Heart left ventricle (tissue), 16 donors: ENCODE data around the gene GFY. TPM values are rescaled to one million over a fixed set of nuclear protein-coding genes. Genes with fewer than 3 reads are reported as not detected.

Experiments used
- ATAC-seq, 4 donors: fragments of 200-7000 bp; cut with Tn5 transposase; one replicate each; pipeline ENCODE4 v1.9.1; 2020 to 2022; ENCODE audit warnings: moderate library complexity in 4 of 4, mild to moderate bottlenecking in 3 of 4, moderate number of reproducible peaks in 1 of 4
- DNase-seq, 5 donors: peaks; one replicate each; pipeline ENCODE4 v3.0.0-alpha.2; 2020
- H3K27ac ChIP-seq, 12 donors: fragments of 200-600 bp; sonication (generic) in 4 of 12; one replicate each; pipeline versions ENCODE4 v1.5.0 to v1.8.0; 2016 to 2022; ENCODE audit warnings: mild to moderate bottlenecking in 2 of 12
- H3K27me3 ChIP-seq, 9 donors: fragments of 200-600 bp; sonication (generic) in 2 of 9; one replicate each; pipeline versions ENCODE4 v1.5.1 to v1.8.0; 2016 to 2022; ENCODE audit warnings: mild to moderate bottlenecking in 3 of 9
- H3K36me3 ChIP-seq, 9 donors: fragments of 200-600 bp; sonication (generic) in 2 of 9; one replicate each; pipeline versions ENCODE4 v1.5.0 to v1.8.0; 2018 to 2022; ENCODE audit warnings: mild to moderate bottlenecking in 2 of 9
- H3K4me1 ChIP-seq, 12 donors: fragments of 200-600 bp; sonication (generic) in 4 of 12; one replicate each; pipeline versions ENCODE4 v1.5.0 to v1.8.0; 2016 to 2022; ENCODE audit warnings: mild to moderate bottlenecking in 3 of 12
- H3K4me3 ChIP-seq, 12 donors: fragments of 200-600 bp; sonication (generic) in 4 of 12; one replicate each; pipeline versions ENCODE4 v1.5.0 to v1.8.0; 2017 to 2022; ENCODE audit warnings: mild to moderate bottlenecking in 9 of 12, moderate library complexity in 4 of 12
- H3K9me3 ChIP-seq, 12 donors: fragments of 200-600 bp; sonication (generic) in 4 of 12; one replicate each; pipeline versions ENCODE4 v1.5.0 to v1.8.0; 2016 to 2022; ENCODE audit warnings: mild to moderate bottlenecking in 1 of 12
- CTCF ChIP-seq, 12 donors: fragments of 200-600 bp; sonication (generic) in 4 of 12; IDR thresholded peaks; one replicate each; pipeline versions ENCODE4 v1.5.0 to v1.8.0; 2018 to 2022; ENCODE audit warnings: antibody characterized with exemption in 12 of 12, mild to moderate bottlenecking in 5 of 12
- POLR2A ChIP-seq, 2 donors: fragments of 450-650 bp; IDR thresholded peaks; one replicate each; pipeline ENCODE4 v1.6.1; 2017; ENCODE audit warnings: antibody characterized with exemption in 2 of 2, mild to moderate bottlenecking in 2 of 2, moderate library complexity in 2 of 2
- WGBS, 4 donors: extraction: QIAGEN DNeasy Blood & Tissue Kit in 2 of 4; methylation state at CpG; one replicate each; pipeline versions ENCODE4 v1.1.5 to v1.1.7; 2013 to 2018; 5-methylcytosine and 5-hydroxymethylcytosine counted together
- intact Hi-C, 10 donors: fragments of 100-400 bp; cut with DNase I; formaldehyde crosslinking; loops; one replicate each; pipeline versions ENCODE4 v1.11.1 to v1.14.2; 2022
- polyA plus RNA-seq, 2 donors: library from polyadenylated mRNA; stranded (reverse); fragments of 200-250 nt; gene quantifications; one replicate each; pipeline ENCODE4 v1.2.3, GENCODE V29; 2013
- total RNA-seq, 9 donors: library from RNA; depleted of rRNA in 2 of 9; stranded (reverse); fragments of >200 nt in 2 of 9; fragmentation: NEBNext Ultra II Directional in 3 of 9; extraction: Animal tissue kit (Norgen Biotek cat#: 25700) in 3 of 9; gene quantifications; one replicate each; pipeline versions ENCODE4 v1.1.0 to v1.2.4, GENCODE V29; 2016 to 2023
- donor health status: ischemic (EF 13 %, LVEDD 7.1; RV severe dilation, severe dysfunction).
- donor health status: healthy with polysubstance abuse.
- donor health status: DM: no; HTN: yes; CAD: no.
- donor health status: DM: no; HTN: no; CAD: no.
- donor health status: ischemic (EF 25% LVEDD 6.9; RV normal size, moderate dysfunction).
- donor health status: ischemic (EF 25% LVEDD 5.7; RV mildly dilated, moderate dysfunction).
- donor health status: healthy.
- donor health status: DM: yes; HTN: yes; CAD: no.
- donor health status: ischemic (EF 35%, LVEDD 5.7; RV mildly dilated, moderate dysfunction).
- donor health status: nonischemic (EF 11% LVEDD 7.7; RV severe dilation, severe dysfunction).
- donor health status: DM: yes; HTN: yes; CAD: no.
- donor health status: PGD.
- donor health status: ischemic (EF 29% LVEDD 5.4; RV normal size, mild dysfunction).
- donor health status: nonischemic (EF 23%, LVEDD 6.1; RV moderate dilation, normal function).

GFY gene
- total and polyA plus RNA-seq, 11 donors, result 0.12 TPM; not detected in 10

GRCh38 chr19:49434907-49435583, 9.9 kb downstream of the GFY start:
- Histone ChIP-seq H3K4me3 (no peak overlapping the region), H3K36me3 (no peaks in the 10 kb centered on the region), H3K27me3 (peaks cover 35 to 96% (median 84%) of the 10 kb centered on the region in 9 donors), H3K4me1 (peaks cover 0 to 11% (median 0%) of the 10 kb centered on the region in 12 donors), H3K9me3 (no peaks in the 10 kb centered on the region), H3K27ac (no peak overlapping the region)
- no peak for DNase-seq
- intact Hi-C loops, result loop anchor here in 1 of 10 donors (5.0 kb wide), 1 partner anchor 38 kb away; no protein-coding TSS in a partner anchor
- no peak for ATAC-seq
- no peak for TF ChIP-seq POLR2A (IDR thresholded peaks at IDR 0.05)
- 88 to 90% (median 89%) methylated on average over 17 to 18 of the region's 18 CpGs for WGBS, 4 donors

DNA sequence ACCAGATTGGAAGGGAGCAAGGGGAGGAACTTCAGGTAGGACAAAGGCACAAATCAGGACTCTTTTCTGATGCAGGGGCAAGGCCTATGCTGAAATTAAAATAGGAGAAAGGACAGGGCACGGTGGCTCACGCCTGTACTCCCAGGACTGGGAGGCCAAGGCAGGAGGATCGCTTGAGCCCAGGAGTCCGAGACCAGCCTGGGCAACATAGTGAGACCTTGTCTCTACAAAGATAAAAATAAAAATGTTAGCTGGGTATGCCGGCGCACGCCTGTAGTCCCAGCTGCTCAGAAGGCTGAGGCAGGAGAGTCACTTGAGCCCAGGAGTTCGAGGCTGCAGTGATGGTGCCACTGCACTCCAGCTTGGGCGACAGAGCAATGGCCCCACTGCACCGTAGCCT, 10.5 kb downstream of the GFY start:
- 84 to 88% (median 86%) methylated on average over 10 of the region's 10 CpGs for WGBS, 4 donors

GRCh38 chr19:49436381-49437017, 11.3 kb downstream of the GFY start:
- DNase-seq (no peak), ATAC-seq (no peak)
- Histone ChIP-seq H3K27ac (no peak overlapping the region), H3K4me3 (no peak overlapping the region), H3K27me3 (peaks cover 26 to 93% (median 87%) of the 10 kb centered on the region in 9 donors), H3K36me3 (no peaks in the 10 kb centered on the region), H3K4me1 (peaks cover 0 to 11% (median 0%) of the 10 kb centered on the region in 12 donors), H3K9me3 (no peaks in the 10 kb centered on the region)
- intact Hi-C loops, result no loop called here
- TF ChIP-seq CTCF (IDR thresholded peaks at IDR 0.05) (no peak), POLR2A (IDR thresholded peaks at IDR 0.05) (no peak)
- 14 to 26% (median 20%) methylated on average over 15 to 42 of the region's 42 CpGs for WGBS, 4 donors

More for the DNA sequence above, 10.5 kb downstream of the GFY start:
- Histone ChIP-seq H3K27ac (no peak overlapping the region), H3K4me1 (peaks cover 0 to 11% (median 0%) of the 10 kb centered on the region in 12 donors), H3K9me3 (no peaks in the 10 kb centered on the region), H3K36me3 (no peaks in the 10 kb centered on the region), H3K4me3 (no peak overlapping the region), H3K27me3 (peaks cover 34 to 96% (median 90%) of the 10 kb centered on the region in 9 donors)
- TF ChIP-seq POLR2A (IDR thresholded peaks at IDR 0.05), result no peak
- TF ChIP-seq CTCF (IDR thresholded peaks at IDR 0.05), result no peak
- intact Hi-C loops, result no loop called here
- no peak for ATAC-seq
- no peak for DNase-seq

DNA sequence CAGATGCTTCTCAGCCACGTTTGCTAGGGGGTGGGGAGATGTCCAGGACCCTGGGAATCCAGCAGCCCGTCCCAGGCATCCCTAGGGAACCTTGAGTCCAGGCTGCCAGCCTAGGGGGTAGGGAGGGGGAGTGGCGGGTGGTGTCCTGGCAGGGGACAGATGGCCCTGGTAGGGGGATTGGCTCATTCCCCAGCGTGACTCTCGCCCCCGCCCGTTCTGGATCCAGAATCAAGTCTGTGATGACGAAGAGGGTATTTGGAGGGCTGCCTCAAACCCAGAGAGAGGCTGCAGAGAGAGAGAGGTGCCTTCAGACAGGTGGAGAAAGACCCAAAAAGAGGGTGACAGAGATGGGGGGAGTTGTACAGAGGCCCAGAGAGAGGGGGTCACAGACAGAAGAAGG, 12.0 kb downstream of the GFY start:
- no peak for TF ChIP-seq POLR2A (IDR thresholded peaks at IDR 0.05)
- TF ChIP-seq CTCF (IDR thresholded peaks at IDR 0.05), result no peak
- H3K36me3 ChIP-seq, result no peaks in the 10 kb centered on the region
- no peak overlapping the region for H3K4me3 ChIP-seq
- H3K27me3 ChIP-seq, result peaks cover 21 to 93% (median 82%) of the 10 kb centered on the region in 9 donors
- no peak for ATAC-seq
- intact Hi-C loops, result no loop called here
- DNase-seq, result no peak
- no peak overlapping the region for H3K27ac ChIP-seq
- no peaks in the 10 kb centered on the region for H3K9me3 ChIP-seq
- WGBS, 4 donors, result 4 to 31% (median 18%) methylated on average over 6 to 8 of the region's 8 CpGs
- peaks cover 0 to 17% (median 0%) of the 10 kb centered on the region in 12 donors for H3K4me1 ChIP-seq
